PC-3 (cell line): Measurements from ENCODE around the gene FNDC10. TPM values are rescaled to one million over a fixed set of nuclear protein-coding genes. Genes with fewer than 3 reads are reported as not detected.

Experiments
- ATAC-seq: fragments of 200-7000 bp; cut with Tn5 transposase; 2 replicates; pipeline ENCODE4 v1.9.1; 2020; ENCODE audit warnings: mild to moderate bottlenecking, moderate library complexity
- BruUV-seq: library from RNA; stranded (reverse); fragments of 400-500 nt; replicated peaks from 2 replicates; lab custom pipeline; 2021; lab: Mats Ljungman, UMichigan
- CTCF ChIA-PET: fragments of 300-600 bp; sonication (Branson Sonifier 250); formaldehyde crosslinking; loops from one replicate; lab custom pipeline; 2022; ENCODE audit warnings: antibody characterized with exemption; lab: Charles Lee
- POLR2A ChIA-PET: fragments of 300-600 bp; sonication (Branson Sonifier 250); formaldehyde crosslinking; loops from one replicate; lab custom pipeline; 2022; ENCODE audit warnings: antibody characterized with exemption; ENCODE audit not compliant: unreplicated experiment; lab: Charles Lee
- DNase-seq: peaks from one replicate; pipeline ENCODE4 v3.0.0-alpha.2; 2015
- H2AFZ ChIP-seq: fragments of 300-600 bp; sonication (generic); 2 replicates; pipeline ENCODE4 v1.6.0; 2016; ENCODE audit warnings: antibody characterized with exemption, low read length
- H3F3A ChIP-seq: fragments of 300-600 bp; sonication (generic); one replicate; pipeline ENCODE4 v1.6.0; 2017; ENCODE audit warnings: antibody characterized with exemption, low read length, control low read depth, mild to moderate bottlenecking; ENCODE audit not compliant: unreplicated experiment
- H3K27ac ChIP-seq: fragments of 300-600 bp; sonication (generic); 2 replicates; pipeline ENCODE4 v1.5.1; 2016; ENCODE audit warnings: mild to moderate bottlenecking, low read length
- H3K27me3 ChIP-seq: fragments of 300-600 bp; sonication (generic); 2 replicates; pipeline ENCODE4 v1.6.1; 2016; ENCODE audit warnings: low read length, mixed read lengths
- H3K36me3 ChIP-seq: fragments of 300-600 bp; sonication (generic); 2 replicates; pipeline ENCODE4 v1.6.1; 2016; ENCODE audit warnings: low read depth, mixed run types, low read length, mixed read lengths
- H3K4me1 ChIP-seq: fragments of 300-600 bp; sonication (generic); 2 replicates; pipeline ENCODE4 v1.5.1; 2016; ENCODE audit warnings: low read length; ENCODE audit not compliant: insufficient read depth
- H3K4me2 ChIP-seq: fragments of 300-600 bp; sonication (generic); 2 replicates; pipeline ENCODE4 v1.6.0; 2016; ENCODE audit warnings: low read length
- H3K4me3 ChIP-seq: fragments of 300-600 bp; sonication (generic); 2 replicates; pipeline ENCODE4 v1.5.1; 2016; ENCODE audit warnings: mild to moderate bottlenecking, low read length, mixed read lengths
- H3K79me2 ChIP-seq: fragments of 300-600 bp; sonication (generic); 2 replicates; pipeline ENCODE4 v1.6.1; 2017; ENCODE audit warnings: low read length, mixed read lengths
- H3K9ac ChIP-seq: fragments of 300-600 bp; sonication (generic); 2 replicates; pipeline ENCODE4 v1.6.0; 2016; ENCODE audit warnings: mild to moderate bottlenecking, low read length
- H3K9me2 ChIP-seq: fragments of 300-600 bp; sonication (generic); replicated peaks from 2 replicates; pipeline ENCODE4 v1.6.1; 2016; ENCODE audit warnings: mixed run types, low read length, mixed read lengths
- H3K9me3 ChIP-seq: fragments of 300-600 bp; sonication (generic); 2 replicates; pipeline ENCODE4 v1.6.1; 2016; ENCODE audit warnings: low read length, mixed read lengths
- H4K20me1 ChIP-seq: fragments of 300-600 bp; sonication (generic); 2 replicates; pipeline ENCODE4 v1.6.1; 2016; ENCODE audit warnings: low read length, mixed read lengths
- CTCF ChIP-seq: fragments of 300-600 bp; sonication (generic); conservative IDR thresholded peaks from 2 replicates; pipeline ENCODE4 v1.5.1; 2017; ENCODE audit warnings: antibody characterized with exemption, low read depth, mild to moderate bottlenecking, low read length
- EZH2 ChIP-seq: fragments of 300-600 bp; sonication (generic); IDR thresholded peaks from one replicate; pipeline ENCODE4 v1.6.1; 2017; ENCODE audit warnings: antibody characterized with exemption, mild to moderate bottlenecking, low read length; ENCODE audit not compliant: unreplicated experiment
- EZH2phosphoT487 ChIP-seq: fragments of 300-600 bp; sonication (generic); IDR thresholded peaks from 2 replicates; pipeline ENCODE4 v1.6.1; 2018; ENCODE audit warnings: mild to moderate bottlenecking, antibody characterized with exemption, low read length, borderline replicate concordance
- intact Hi-C: fragments of 100-400 bp; cut with micrococcal nuclease; formaldehyde crosslinking; loops from 2 replicates; pipeline ENCODE4 v1.9.0; 2023
- total RNA-seq: library from RNA; depleted of rRNA; stranded (reverse); fragments of >200 nt; gene quantifications from 2 replicates; pipeline ENCODE4 v1.2.3, GENCODE V29; 2014

The FNDC10 gene
- total RNA-seq, 1 experiment from 2014 or later: 8.8 TPM

- H3K4me2 ChIP-seq: peak overlapping the region; percentile 95
Measured at GRCh38 chr1:1600861-1601563, 1.1 kb upstream of the FNDC10 start.

GRCh38 chr1:1599030-1599934, 653 bp downstream of the FNDC10 start:
- ATAC-seq: peak; percentile 39
- Histone ChIP-seq H3K27me3 (peaks cover 4% of the 10 kb centered on the region; the same call in 1 of the 2 replicates), H3K79me2 (no peaks in the 10 kb centered on the region), H3F3A (no peaks in the 10 kb centered on the region), H3K9me2 (no peaks in the 10 kb centered on the region), H3K4me1 (peaks cover 5% of the 10 kb centered on the region), H3K4me3 (no peak overlapping the region), H3K9me3 (no peaks in the 10 kb centered on the region), H2AFZ (no peak overlapping the region), H3K9ac (no peak overlapping the region), H3K36me3 (no peaks in the 10 kb centered on the region), H4K20me1 (no peaks in the 10 kb centered on the region), H3K27ac (no peak overlapping the region), H3K4me2 (peak overlapping the region; percentile 53)
- BruUV-seq: no TSS peak
- peak; percentile 36 for DNase-seq
- ChIA-PET CTCF (no interaction called here), POLR2A (no interaction called here)
- intact Hi-C loops: no loop called here
- no peak for TF ChIP-seq EZH2
- TF ChIP-seq EZH2phosphoT487: 0 out of 2 replicates have a peak, but pooled peaks have one; percentile 47

More at GRCh38 chr1:1600861-1601563, 1.1 kb upstream of the FNDC10 start:
- DNase-seq (no peak), ATAC-seq (no peak)
- H4K20me1 ChIP-seq: no peaks in the 10 kb centered on the region
- no peak overlapping the region; the same call in 1 of the 2 replicates for H2AFZ ChIP-seq
- ChIA-PET CTCF (no interaction called here), POLR2A (interaction anchor here (0.6 kb wide), 1 partner anchor 14 kb away, joined by 5 read pairs; the partner anchor contains the start of gene MIB2)
- H3K9me2 ChIP-seq: no peaks in the 10 kb centered on the region
- TF ChIP-seq EZH2phosphoT487 (no peak), EZH2 (no peak), CTCF (no peak)
- no TSS peak for BruUV-seq
- intact Hi-C loops: no loop called here
- peak overlapping the region; percentile 68; the same call in 1 of the 2 replicates for H3K4me3 ChIP-seq
- H3K79me2 ChIP-seq: no peaks in the 10 kb centered on the region
- no peaks in the 10 kb centered on the region for H3K36me3 ChIP-seq
- no peaks in the 10 kb centered on the region for H3F3A ChIP-seq
- no peak overlapping the region for H3K9ac ChIP-seq
- H3K27me3 ChIP-seq: peaks cover 4% of the 10 kb centered on the region; the same call in 1 of the 2 replicates
- no peak overlapping the region for H3K27ac ChIP-seq
- H3K9me3 ChIP-seq: no peaks in the 10 kb centered on the region
- H3K4me1 ChIP-seq: peaks cover 5% of the 10 kb centered on the region

GRCh38 chr1:1598720-1599029, 1.3 kb downstream of the FNDC10 start:
- no peaks in the 10 kb centered on the region for H3K36me3 ChIP-seq
- POLR2A ChIA-PET: no interaction called here
- CTCF ChIA-PET: no interaction called here

More at GRCh38 chr1:1598720-1599029, 1.3 kb downstream of the FNDC10 start:
- Histone ChIP-seq H3K9me3 (no peaks in the 10 kb centered on the region), H3K27me3 (peaks cover 4% of the 10 kb centered on the region; the same call in 1 of the 2 replicates), H3K4me3 (no peak overlapping the region), H3F3A (no peaks in the 10 kb centered on the region), H3K4me1 (peaks cover 5% of the 10 kb centered on the region), H3K9ac (no peak overlapping the region), H3K79me2 (no peaks in the 10 kb centered on the region), H3K9me2 (no peaks in the 10 kb centered on the region), H4K20me1 (no peaks in the 10 kb centered on the region), H2AFZ (no peak overlapping the region), H3K27ac (no peak overlapping the region), H3K4me2 (no peak overlapping the region)
- ATAC-seq: no peak
- intact Hi-C loops: no loop called here
- TF ChIP-seq CTCF (no peak), EZH2 (no peak), EZH2phosphoT487 (no peak)
- DNase-seq: no peak
- BruUV-seq: no TSS peak
